Measurements from ENCODE around the gene RBMS1.

Gene RBMS1

GRCh38 chr2:160388464-160389263 is 104.9 kb downstream of the RBMS1 start:
- no peak overlapping the region for H3K9ac ChIP-seq (ENCODE audit: low read length)
- H3K27me3 ChIP-seq (ENCODE audit: low read depth, low read length), result no peaks in the 10 kb centered on the region
- no peaks in the 10 kb centered on the region for H3K79me2 ChIP-seq (ENCODE audit: low read length)
- peaks cover 8% of the 10 kb centered on the region for H3K4me1 ChIP-seq (ENCODE audit: low read length)
- TF ChIP-seq CTCF (IDR thresholded peaks at IDR 0.05; ENCODE audit: low read depth, low read length), result no peak
- no peak for TF ChIP-seq EZH2phosphoT487 (IDR thresholded peaks at IDR 0.05; ENCODE audit: low read depth)
- peak overlapping the region; percentile 59 for H3K4me2 ChIP-seq (ENCODE audit: low read length)
- no peak overlapping the region for H3K27ac ChIP-seq (ENCODE audit: low read length)
- H2AFZ ChIP-seq (ENCODE audit: low read depth, low read length), result peak overlapping the region; percentile 57; the same call in 1 of the 2 replicates
- H3K36me3 ChIP-seq (replicated peaks; ENCODE audit: low read depth, low read length), result no peaks in the 10 kb centered on the region
- H3K4me3 ChIP-seq (ENCODE audit: low read length), result peak overlapping the region; percentile 17; the same call in 1 of the 2 replicates
- no peaks in the 10 kb centered on the region for H3K9me3 ChIP-seq (ENCODE audit: insufficient read depth, low read length)
- no peaks in the 10 kb centered on the region for H4K20me1 ChIP-seq (ENCODE audit: insufficient read depth, low read length)

GRCh38 chr2:160387558-160388262 is 105.9 kb downstream of the RBMS1 start:
- Histone ChIP-seq H3K79me2 (ENCODE audit: low read length) (no peaks in the 10 kb centered on the region), H2AFZ (ENCODE audit: low read depth, low read length) (no peak overlapping the region), H3K9me3 (ENCODE audit: insufficient read depth, low read length) (no peaks in the 10 kb centered on the region), H3K36me3 (replicated peaks; ENCODE audit: low read depth, low read length) (no peaks in the 10 kb centered on the region), H3K27me3 (ENCODE audit: low read depth, low read length) (no peaks in the 10 kb centered on the region), H3K27ac (ENCODE audit: low read length) (no peak overlapping the region), H3K9ac (ENCODE audit: low read length) (no peak overlapping the region), H3K4me3 (ENCODE audit: low read length) (no peak overlapping the region), H4K20me1 (ENCODE audit: insufficient read depth, low read length) (no peaks in the 10 kb centered on the region), H3K4me1 (ENCODE audit: low read length) (peaks cover 8% of the 10 kb centered on the region), H3K4me2 (ENCODE audit: low read length) (no peak overlapping the region)
- TF ChIP-seq EZH2phosphoT487 (IDR thresholded peaks at IDR 0.05; ENCODE audit: low read depth) (no peak), CTCF (IDR thresholded peaks at IDR 0.05; ENCODE audit: low read depth, low read length) (no peak)

DNA sequence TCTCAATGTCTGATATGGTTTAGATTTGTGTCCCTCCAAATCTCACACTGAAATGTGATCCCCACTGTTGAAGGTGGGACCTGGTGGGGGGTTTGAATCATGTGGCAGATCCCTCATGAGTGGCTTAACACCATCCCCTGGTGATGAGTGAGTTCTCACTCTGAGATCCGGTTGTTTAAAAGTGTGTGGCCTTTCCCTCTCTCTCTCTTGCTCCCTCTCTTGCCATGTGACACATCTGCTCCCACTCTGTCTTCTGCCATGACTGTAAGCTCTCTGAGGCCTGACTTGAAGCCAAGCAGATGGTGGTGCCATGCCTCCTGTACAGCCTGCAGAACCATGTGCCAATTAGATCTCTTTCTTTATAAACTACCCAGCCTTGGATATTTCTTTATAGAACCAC is 108.8 kb downstream of the RBMS1 start:
- TF ChIP-seq EZH2phosphoT487 (IDR thresholded peaks at IDR 0.05; ENCODE audit: low read depth), result no peak
- TF ChIP-seq CTCF (IDR thresholded peaks at IDR 0.05; ENCODE audit: low read depth, low read length), result no peak
- Histone ChIP-seq H3K79me2 (ENCODE audit: low read length) (no peaks in the 10 kb centered on the region), H3K4me3 (ENCODE audit: low read length) (no peak overlapping the region), H3K9ac (ENCODE audit: low read length) (no peak overlapping the region), H4K20me1 (ENCODE audit: insufficient read depth, low read length) (no peaks in the 10 kb centered on the region), H3K27ac (ENCODE audit: low read length) (no peak overlapping the region), H3K27me3 (ENCODE audit: low read depth, low read length) (no peaks in the 10 kb centered on the region), H3K36me3 (replicated peaks; ENCODE audit: low read depth, low read length) (no peaks in the 10 kb centered on the region), H3K9me3 (ENCODE audit: insufficient read depth, low read length) (no peaks in the 10 kb centered on the region), H2AFZ (ENCODE audit: low read depth, low read length) (no peak overlapping the region), H3K4me1 (ENCODE audit: low read length) (peaks cover 8% of the 10 kb centered on the region), H3K4me2 (ENCODE audit: low read length) (no peak overlapping the region)

DNA sequence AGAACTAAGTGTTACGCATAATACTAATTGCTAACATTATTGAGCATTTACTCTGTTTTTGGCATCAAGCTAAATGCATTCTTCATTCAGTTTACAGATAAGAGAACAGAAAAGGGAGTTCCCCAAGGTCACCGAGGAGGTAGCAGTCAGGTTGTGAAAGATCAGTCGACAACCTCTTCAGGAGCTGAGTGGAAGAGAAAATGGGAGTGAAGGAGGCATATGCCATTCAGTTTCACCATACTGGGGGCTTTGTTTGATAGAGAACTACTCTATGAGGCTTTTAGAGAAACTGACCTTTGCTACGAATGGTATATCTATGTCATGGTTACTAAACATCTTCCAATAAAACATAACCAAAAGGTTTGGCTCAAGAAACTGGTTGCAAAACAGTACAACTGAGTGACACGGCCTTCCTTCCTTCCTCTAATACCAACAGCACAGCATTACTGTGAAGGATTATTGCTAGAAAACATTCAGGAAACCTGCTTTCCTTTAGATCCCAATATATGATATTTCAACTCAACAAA is 112.1 kb downstream of the RBMS1 start:
- Histone ChIP-seq H4K20me1 (ENCODE audit: insufficient read depth, low read length) (no peaks in the 10 kb centered on the region), H3K9ac (ENCODE audit: low read length) (no peak overlapping the region), H3K27me3 (ENCODE audit: low read depth, low read length) (no peaks in the 10 kb centered on the region), H2AFZ (ENCODE audit: low read depth, low read length) (no peak overlapping the region), H3K9me3 (ENCODE audit: insufficient read depth, low read length) (no peaks in the 10 kb centered on the region), H3K36me3 (replicated peaks; ENCODE audit: low read depth, low read length) (no peaks in the 10 kb centered on the region), H3K4me3 (ENCODE audit: low read length) (no peak overlapping the region), H3K79me2 (ENCODE audit: low read length) (no peaks in the 10 kb centered on the region), H3K27ac (ENCODE audit: low read length) (no peak overlapping the region), H3K4me1 (ENCODE audit: low read length) (peaks cover 9% of the 10 kb centered on the region), H3K4me2 (ENCODE audit: low read length) (no peak overlapping the region)
- no peak for TF ChIP-seq CTCF (IDR thresholded peaks at IDR 0.05; ENCODE audit: low read depth, low read length)
- TF ChIP-seq EZH2phosphoT487 (IDR thresholded peaks at IDR 0.05; ENCODE audit: low read depth), result no peak

Data from OCI-LY3 (cell line).